Measurements from ENCODE around the gene APLNR.

Gene APLNR

DNA sequence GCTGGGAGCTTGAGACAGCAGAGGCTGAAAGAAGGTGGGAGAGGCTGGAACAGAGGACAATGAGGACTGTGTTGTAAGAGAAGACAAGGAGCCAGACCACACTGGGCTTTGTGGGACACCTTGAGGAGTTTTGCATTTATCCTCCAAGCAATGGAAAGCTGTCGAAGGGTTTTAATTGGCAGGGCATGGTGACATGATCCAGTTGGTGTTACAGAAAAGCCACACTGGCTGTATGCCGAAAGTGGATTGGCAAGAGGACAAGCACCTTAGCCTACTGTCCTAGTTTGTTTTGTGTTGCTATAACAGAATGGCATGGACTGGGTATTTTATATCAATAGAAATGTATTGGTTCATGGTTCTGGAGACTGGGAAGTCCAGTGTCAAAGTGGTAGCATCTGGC is 14.0 kb upstream of the APLNR start:
- no peak for FAIRE-seq

DNA sequence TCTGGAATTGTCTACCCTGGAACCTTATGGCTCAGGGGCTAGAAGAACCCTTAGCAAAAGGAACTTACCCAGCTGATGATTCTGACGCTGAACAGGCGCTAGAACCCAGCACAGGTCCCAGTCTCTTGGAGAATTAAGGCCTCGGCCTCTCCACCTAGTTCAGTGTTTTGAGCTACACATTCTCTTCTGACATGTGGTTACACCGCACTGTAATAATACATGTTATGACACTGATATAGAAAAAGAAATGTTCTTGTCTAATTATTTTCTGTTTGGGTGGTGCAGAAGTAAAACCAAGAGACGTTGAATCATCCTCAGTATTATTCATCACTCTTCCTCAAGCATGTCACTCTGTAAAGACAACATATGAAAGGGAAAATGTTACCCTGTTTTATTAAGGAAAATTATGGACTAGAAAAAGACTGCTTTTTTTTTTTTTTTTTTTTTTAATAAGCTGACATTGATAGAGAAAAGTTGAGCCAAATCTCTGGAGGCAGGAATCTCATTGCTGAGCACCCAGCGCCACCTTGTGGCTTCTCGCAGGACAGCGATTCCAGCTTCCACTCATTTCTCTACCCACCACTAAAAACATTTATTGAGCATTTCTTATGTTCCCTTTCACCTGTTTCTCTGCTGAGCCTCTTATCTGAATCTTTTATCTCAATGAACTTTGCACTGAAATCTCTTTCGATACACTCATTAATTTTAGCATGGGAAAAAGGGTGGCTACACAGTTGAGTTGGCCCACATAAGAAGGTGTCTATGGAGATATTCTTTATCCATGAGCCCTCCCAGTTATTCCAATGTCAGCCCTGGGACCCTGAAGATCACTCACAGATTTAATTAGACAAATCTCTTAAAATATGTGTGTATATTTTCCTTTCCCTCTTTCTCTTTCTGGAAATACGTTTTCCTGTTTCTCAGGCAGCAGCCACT is 12.6 kb upstream of the APLNR start:
- FAIRE-seq, result peak; percentile 79

DNA sequence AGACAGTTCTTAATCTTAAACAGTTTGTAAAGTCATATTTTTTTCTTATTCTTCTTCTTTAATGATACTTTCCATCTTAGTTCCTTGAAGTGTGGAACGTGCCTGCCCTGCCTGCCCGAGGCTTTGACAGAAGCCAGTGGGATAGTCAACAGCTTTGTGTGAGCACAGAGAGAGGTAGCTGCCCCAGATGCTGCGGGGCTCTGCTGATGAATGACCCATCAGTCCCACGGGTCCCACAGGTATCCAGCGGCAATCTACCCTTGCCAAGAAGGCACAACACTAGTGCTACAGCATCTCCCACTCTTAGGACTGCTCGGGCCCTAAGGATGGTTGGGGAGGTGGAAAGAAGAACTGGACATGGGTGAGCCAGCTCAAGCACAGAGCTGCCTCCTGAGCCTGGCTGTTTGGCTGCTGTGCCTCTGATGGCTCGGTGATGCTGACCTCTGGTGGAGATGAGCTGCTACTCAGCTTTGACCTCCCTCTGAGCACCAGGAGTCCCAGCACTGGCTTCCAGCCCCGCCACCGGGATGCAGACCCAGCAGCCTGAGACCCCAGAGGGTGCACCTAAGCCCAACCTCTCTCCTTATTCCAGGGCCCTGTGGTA is 11.8 kb upstream of the APLNR start:
- FAIRE-seq, result no peak

DNA sequence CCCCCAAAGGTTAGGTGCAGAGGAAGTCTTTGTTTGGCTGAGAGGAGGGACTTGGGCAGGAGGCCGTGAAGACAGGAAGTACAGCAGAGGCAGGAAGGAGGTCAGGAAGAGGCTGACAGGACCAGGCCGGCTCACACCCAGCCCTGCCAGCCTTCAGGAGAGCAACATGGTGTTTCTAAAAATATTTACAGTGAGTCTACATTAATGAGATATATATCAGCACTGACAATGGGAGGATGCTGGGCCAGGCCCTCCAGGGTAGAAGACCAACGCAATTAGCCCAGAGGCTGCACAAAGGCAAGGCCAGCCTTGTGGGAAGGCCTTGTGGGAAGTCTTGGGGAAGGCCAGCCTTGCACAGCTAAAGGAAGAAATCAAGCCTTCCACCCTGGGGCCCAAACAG is 7.9 kb upstream of the APLNR start:
- FAIRE-seq, result no peak

DNA sequence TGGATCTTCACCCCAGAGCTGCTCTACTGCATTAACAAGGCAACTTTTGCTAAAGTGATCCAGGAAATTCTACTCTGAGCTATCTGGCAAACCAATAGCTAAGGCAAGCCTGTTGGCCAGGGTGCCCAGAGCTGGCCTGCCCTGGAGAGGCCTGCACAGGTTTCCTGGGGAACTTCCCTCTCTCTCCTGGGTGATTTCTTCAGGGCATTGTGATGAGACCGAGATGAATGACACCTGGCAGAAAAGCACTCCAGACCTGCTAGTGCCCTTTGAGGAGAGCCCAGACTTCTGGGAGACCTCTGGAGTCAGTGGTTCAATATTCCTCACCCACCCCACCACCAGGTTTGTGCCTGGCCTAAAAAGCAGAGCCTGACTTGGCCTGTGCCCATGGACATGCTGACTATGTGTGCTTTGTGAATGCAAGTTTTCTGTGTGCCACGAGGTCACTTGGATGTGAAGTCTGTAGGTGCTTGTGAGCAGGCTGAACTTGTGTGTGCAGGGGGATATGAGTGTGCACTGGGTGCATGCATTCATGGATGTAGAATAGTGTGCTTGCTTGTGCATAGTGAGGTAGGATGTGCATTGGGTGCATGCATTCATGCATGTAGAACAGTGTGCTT is 4.4 kb upstream of the APLNR start:
- no peak for FAIRE-seq

DNA sequence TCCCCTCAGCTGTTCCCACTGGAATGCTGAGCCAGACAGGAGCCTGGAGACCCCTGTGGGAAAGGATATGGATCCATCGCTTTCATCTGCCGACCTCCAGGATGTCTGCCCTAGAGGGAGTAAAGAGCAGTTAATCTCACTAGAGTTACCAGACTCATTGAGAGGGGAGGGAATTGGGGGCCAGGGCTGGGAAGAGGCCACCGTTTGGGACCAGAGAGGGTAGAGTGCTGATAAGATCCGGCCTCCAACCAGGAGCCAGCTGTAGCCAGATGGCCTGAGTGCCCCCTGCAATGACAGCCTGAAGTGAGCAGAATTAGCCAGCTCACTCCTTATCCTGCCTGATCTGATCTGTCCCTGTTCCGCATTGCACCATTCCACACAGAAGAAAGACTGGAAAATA is 3.7 kb upstream of the APLNR start:
- FAIRE-seq, result no peak

DNA sequence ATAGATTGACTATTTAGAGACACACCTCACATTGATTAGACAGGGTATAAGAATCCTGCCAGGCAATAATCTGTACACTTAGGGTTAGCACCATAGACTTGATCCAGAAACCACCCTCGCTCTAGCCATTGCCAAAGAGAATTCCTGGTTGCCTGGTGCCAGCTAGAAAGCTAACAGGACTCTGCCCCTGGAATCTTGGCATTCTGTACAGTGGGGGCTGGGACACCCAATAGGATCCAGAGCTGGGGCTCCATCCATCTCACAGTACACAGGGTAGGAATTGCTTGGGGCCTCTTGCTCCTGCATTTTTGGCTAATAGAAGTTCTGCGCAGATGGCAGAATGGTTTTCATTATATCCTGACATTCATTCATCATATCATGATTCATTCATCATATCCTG is 3.0 kb upstream of the APLNR start:
- no peak for FAIRE-seq

DNA sequence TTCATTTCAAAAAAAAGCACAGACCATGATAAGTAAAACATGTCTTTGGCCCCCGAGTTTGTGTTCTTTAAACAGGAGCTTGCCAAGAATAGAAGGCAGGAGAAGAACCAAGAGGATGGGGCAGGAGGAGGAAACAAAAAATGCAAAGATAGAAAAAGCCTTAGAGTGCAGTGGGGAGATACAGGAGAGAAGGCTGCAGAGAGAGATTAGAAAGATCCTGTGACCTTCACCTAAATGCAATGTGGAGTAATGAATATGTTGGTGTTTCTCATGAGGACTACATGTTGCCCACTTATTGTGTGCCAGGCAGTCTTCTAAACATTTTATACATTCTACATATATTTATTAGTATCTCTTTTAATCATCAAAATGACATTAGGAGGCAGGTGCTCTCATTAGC is 2.3 kb upstream of the APLNR start:
- FAIRE-seq, result no peak

DNA sequence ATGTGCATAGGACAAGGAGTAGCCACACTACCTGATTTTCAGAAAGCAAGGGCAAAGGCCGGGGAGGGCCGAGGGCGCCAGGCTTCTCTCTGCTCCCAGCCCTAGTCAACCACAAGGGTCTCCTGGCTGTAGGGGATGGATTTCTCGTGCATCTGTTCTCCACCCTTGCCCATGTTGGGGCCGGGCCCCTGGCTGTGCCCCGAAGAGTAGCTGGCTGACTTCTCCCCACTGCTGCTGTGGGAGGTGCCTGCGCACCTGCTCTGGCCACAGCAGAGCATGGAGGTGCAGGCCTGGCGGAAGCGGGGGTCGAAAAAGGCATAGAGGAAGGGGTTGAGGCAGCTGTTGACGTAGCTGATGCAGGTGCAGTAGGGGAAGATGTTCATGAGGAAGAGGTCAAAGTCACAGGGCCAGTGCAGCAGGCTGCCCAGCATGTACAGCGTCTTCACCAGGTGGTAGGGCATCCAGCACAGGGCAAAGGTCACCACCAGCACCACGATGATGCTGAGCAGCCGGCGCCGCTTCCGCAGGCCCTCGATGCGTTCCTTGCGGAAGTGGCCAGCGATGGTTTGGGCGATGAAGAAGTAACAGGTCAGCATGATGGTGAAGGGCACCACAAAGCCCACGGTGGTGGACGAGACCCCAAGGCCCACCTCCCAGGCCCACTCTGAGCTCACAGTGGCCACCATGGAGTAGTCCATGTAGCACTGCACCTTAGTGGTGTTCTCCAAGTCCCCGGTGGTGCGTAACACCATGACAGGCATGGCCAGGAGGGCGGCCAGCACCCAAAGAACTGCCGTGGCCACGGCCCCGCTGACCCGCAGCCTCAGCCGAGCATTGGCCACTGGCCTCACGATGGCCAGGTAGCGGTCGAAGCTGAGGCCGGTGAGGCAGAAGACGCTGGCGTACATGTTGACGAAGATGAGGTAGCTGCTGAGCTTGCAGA is 1.0 kb downstream of the APLNR start:
- no peak for FAIRE-seq

DNA sequence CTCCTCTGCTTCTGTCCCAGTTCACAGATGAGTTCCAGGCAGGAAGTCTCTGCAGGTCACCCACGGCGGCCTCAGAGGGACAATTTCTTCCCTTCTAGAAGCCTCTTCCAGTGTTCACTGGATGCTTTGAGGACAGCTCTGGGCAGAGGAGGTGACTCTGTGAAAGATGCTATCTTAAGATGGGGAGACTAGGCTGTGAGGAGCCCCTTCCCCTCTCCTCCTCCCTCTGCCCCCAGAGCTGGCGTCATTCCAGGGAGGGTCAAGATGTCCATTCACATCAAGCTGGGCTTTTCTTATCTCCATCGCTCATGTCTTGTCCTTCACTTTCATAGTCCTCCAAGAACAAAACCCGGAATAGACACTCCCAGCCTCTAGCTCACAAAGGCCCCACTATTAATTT is 3.3 kb downstream of the APLNR start:
- FAIRE-seq, result no peak

DNA sequence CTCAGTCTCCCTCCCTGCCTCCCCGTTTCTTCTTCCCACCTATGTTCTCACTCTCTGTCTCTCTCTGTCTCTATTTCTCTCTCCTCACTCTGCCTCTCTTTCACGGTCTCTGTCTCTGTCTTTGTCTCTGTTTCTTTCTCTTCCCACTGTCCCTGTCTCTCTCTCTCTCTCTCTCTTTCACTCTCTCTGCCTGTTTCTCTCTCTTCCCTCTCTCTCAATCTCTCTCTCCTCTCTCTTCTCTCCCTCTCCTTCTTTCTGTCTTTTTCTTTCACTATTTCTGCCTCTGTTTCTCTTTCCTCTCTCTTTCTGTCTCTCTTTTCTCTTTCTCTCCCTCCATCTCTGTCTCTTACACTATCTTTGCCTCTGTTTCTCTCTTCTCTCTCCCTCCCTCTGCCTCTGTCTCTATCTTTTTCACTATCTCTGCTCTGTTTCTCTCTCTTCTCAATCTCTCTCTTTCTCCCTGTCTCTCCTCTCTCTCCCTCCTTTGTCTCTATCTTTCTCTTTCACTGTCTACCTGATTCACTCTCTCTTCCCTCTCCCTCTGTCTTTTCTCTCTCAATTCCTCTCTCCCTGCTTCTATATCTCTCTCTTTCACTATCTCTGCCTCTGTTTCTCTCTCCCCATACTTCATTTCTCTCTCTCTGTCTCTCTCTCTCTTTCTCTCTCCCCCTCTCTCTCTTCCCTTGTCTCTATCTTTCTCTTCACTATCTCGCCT is 5.4 kb downstream of the APLNR start:
- no peak for FAIRE-seq

DNA sequence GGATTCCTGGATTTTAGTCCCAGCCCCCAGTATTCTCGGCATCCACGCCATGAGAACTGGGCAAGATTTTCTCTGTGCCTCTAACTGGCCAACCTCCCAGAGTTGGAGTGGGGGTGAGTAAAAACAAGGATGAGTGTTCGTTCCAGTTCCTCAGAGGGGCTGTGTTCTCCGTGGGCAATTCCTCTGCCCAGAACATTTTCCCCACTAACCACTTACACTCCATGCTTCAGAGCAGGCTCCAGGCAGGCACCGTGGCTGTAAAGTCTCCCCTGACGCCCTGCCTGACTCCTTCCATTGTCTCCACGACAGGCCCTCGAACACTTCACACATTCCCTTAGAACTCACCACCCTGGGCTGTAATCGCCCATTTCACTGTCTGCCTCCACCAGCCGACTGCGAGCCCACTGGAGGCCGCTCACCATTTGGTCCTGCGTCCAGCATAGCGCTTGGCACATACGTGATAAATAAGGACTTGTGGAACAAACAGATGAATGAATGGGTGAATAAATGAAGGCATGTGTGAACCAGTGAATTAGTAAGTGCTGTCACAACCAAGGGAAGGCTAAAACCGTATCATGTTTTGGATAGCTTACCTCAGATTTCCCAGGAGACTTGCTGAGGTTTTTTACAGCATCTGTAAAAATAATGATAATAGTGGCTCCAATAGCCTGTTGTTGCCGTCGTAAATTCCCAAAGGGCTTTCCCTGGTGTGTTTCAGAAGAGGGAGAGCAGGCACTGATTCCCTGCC is 6.1 kb downstream of the APLNR start:
- no peak for FAIRE-seq

DNA sequence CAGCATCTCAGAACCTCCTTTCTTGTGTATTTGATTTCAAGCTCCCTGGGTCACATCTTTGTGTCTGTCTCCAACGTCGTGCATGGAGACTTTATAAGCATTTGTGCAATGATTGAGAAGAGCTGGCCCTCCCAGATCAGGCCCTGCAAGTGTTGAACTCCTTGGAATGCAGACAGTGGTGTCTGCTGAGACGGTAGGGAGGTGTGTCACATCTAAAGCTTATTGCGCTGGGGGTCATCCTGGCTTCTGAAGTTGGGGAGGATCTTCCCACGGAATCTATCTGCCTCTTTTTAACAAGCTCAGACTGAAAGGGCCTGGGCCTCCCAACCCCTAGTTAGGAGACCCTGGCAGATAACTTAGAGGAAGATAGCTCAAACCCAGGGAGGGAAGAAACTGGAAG is 6.7 kb downstream of the APLNR start:
- FAIRE-seq, result no peak

DNA sequence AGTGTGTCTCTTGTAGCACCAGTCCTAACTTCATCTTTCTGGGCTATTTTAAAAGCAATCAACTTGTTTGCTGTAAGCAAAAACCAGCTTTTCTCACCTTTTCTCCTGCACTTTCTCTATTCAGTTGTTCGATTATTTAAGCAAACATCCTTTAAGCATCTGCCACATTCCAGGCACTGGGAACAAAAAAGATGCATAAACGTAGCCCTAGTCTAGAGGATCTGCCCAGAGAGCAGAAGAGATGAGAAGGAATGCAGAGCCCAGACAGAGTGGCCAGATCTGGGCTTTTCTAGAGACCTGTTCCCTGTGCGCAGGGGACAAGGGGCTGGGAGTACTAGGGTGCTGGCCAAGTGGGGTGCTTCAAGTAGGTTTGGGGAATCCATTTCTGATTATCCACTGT is 8.4 kb downstream of the APLNR start:
- FAIRE-seq, result no peak

DNA sequence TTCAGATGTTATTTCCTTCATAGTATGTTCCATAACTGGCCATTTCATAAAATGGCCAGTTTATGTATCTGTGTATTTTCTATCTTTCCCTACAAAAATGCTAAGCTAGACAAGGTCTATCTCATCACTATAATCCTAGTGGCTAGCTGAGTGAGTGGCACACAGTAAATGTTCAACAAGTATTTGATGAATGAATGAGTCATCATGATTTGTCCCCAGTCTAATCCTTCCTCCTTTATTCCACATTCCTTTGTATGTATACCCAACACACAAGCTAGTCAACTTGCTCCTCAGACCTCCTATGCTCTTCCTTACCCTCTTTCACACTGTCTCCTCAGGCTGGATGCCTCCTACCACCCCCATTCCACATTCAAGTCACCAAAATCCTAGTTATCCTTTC is 12.5 kb downstream of the APLNR start:
- FAIRE-seq, result no peak

DNA sequence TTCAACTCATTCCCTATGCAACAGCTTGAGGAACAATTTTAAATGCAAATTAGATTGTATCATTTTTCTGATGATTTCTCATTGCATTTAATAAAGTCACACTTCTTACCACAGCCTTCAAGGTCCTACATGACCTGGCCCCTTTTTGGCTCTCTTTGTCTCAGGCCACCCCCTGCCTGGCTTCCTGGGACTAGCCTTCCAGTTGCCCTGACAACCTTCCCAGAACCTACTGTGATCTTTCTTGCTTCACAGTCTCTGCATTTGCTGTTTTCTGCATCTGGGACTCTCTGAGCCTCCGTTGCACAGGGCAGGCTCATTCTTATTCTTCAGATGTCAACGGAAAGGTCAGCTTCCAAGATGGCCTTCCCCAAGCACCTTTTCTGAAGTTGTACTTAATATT is 12.9 kb downstream of the APLNR start:
- no peak for FAIRE-seq

DNA sequence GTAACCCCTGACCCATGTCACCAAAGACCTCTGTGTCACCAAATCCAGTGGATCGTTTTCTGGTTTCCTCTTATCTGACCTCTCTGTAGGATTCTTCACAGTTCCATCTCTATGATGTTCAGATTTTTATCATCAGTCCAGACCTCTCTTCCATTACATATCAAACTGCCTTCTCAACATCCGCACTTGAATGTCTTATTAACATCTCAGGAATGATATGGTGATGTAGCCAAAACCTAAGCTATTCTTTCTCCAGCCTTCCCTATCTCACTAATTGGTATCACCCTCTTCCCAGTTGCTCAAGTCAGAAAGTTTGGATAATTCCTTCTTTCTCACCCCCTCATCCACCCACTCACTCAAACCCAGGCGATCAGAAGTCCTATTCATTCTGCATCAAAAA is 13.4 kb downstream of the APLNR start:
- FAIRE-seq, result no peak

DNA sequence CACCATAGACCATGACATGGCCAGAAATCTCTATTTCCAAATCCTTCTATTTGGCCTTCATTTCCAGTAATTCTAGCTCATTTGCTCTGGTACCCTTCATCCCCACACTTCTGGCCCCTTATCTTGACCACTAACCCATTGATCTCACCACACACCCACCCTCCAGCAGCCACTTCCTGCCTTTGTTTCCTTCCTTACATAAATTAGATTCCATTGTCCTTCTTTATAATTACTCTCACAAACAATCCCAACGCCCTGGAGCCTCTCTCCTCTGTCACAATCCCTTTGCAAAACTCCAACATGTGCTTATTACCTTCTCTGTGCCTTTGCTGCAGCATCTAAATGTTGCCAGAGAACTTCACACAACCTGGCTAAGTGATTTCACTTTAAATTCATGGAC is 14.8 kb downstream of the APLNR start:
- FAIRE-seq, result no peak

DNA sequence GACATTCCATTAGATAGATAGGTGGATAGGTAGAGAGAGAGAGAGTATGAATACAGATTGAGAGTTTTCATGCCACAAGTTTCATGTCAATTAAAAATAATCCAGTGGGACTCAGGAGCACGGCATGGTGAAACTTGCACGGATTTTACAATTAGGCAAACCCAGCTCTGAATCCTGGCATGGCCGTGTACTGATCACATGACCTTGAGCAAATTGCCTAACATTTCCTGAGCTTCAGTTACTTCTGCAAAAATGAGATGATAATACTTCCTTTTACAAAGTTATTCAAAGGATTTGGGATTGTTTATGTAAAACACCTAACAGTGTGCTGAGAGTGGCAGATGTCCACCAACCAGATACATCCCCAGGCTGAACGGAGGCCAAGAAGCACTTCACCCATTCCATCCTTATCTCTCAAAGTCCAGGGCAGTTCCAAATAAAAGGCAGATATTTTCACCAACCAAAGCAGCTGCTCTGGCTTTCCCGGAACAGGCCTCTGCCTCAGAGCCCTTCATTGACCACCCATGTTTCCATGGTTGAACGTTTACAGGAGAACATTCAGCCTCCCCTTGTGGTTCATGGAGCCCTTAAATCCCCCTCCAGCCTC is 17.9 kb downstream of the APLNR start:
- no peak for FAIRE-seq

DNA sequence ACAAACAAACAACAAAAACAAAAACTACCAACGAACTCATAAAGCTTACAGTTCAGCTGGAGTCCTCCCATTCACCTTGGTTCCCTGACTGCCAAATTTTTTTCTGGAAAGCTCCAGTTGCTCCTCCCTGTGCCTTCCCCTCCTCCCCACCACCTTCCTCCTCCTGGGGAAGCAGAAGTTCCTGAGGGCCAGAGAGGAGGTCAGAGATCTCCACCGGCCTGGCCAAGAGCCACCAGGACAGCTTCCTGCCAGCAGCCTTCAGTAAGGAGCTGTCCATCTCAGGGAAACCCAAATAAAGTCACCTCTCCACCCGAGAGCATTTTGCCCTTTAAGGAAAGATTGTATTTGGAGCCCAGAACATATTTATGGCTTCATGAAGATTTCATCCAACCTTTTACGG is 20.0 kb downstream of the APLNR start:
- FAIRE-seq, result no peak

DNA sequence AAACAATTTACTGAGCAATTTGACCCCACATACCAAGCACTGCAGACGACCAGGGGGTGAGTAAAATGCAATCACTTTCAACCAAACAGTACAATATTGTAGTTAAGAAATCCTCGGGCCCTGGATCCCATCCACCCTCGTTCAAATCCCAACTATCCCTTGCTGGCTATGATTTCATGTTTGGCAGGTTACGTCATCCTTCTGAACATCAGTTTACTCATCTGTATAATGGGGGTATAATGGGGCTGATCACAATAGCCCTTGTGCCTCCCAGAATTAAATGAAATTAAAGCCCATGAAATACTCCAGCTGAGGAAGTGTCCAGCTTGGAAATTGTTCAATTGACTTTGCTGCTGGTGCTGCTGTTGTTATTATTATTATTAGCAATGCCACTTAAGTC is 20.6 kb downstream of the APLNR start:
- FAIRE-seq, result no peak

Measured in endometrium (tissue), 2 donors.